NCI-H510A treated with DMSO at 0.1 percent for 48 hours (cell line): ENCODE measurements around the gene PLPPR3.

ENCODE experiments used
- DNase-seq: peaks from one replicate; lab custom pipeline; 2025; lab: John Stamatoyannopoulos, UW

Gene PLPPR3

DNA sequence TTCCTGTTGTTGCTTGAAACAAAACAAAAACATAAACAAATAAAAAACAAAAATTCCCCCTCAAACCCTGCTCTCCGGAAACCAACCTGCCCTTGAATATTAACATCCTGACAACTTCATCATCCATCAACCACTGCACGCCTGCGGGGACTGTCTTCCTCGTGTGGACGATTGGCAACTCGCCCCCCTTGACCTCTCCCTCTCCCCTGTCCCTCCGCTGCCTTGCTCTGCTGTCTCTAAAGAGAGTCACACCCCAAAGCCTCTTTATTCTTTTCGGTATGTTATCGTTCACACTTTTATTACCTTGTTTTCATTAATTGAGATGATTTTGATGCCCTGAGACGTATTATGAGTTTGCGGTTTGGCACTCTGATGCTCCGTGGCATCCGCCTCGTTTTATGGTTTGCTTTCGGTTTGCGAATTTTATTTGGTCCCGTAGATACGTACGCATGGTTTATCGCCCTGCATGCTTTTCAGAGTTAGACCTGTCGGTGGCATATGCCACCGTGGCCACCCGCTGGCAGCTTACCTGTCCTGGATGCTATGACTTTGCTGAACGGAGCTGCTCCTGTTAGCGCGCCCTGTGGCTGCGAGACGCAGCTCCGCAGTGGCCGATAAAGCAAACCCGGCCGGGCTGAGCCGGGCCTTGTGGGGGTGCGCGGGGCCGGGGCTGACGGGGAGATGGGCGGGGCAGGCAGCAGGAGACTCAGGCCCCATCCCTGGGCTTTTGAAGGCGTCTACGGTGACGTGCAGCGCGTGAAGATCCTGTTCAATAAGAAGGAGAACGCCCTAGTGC lies 13.9 kb downstream of the PLPPR3 start:
- no peak for DNase-seq

GRCh38 chr19:806815-807421 lies 14.8 kb downstream of the PLPPR3 start:
- DNase-seq = no peak

DNA sequence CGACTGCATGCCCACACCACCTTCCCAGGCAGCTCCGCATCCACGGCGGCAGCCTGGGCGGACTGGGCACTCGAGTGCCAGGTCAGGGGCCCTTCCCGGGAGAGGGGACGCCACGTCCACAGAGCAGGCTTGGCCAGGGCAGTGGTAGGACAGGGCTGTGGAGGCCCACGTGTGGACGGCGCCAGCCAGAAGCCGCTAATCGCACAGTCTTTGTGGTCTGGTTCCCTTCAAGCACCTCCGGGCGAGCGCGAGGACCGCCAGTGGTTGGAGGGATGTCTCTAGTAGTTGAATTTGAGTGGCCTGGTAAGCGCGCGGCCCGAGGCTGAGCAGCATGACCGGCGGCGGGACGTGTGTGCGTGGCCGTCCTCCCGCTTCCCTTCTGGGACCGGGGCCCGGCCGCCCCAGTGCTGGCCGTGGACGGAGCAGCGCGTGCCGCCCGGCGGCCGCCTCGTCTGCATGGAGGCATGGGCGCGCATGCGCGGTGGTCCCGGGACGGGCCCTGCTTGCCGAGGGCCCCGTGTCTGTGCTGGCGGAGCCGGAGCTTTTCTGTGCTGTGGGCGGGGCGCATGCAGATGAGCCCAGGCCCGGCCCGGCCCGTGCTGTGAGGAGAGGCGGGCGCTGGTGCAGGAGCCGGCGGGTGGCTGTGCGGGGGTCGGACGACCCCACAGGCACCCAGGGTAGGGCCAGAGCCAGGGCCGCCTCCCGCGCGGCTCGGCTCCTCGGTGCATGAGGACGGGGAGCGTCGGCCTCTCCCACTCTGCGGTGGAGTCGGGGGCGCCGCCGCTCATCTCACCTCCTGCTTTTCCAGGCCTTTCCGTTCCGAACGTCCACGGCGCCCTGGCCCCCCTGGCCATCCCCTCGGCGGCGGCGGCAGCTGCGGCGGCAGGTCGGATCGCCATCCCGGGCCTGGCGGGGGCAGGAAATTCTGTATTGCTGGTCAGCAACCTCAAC lies 15.9 kb downstream of the PLPPR3 start:
- no peak for DNase-seq

DNA sequence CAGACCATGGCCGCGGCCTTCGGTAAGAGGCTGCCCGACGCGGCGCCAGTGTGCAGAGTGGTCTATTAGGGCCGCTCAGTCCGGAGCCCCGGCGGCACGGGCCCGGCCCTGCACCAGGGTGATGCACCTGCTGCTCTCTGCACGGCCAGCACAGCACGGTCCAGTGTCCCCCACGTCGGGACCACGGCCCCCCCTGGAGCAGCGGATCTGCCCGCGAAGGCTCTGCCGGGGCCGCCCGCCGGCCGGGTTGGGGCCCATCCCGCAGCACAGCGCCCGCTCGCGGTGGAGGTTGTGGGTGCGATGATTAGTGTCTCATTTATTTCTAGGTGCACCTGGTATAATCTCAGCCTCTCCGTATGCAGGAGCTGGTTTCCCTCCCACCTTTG lies 16.6 kb downstream of the PLPPR3 start:
- DNase-seq = no peak

- DNase-seq = no peak
These were observed 17.2 kb downstream of the PLPPR3 start for GRCh38 chr19:804419-805165.

DNA sequence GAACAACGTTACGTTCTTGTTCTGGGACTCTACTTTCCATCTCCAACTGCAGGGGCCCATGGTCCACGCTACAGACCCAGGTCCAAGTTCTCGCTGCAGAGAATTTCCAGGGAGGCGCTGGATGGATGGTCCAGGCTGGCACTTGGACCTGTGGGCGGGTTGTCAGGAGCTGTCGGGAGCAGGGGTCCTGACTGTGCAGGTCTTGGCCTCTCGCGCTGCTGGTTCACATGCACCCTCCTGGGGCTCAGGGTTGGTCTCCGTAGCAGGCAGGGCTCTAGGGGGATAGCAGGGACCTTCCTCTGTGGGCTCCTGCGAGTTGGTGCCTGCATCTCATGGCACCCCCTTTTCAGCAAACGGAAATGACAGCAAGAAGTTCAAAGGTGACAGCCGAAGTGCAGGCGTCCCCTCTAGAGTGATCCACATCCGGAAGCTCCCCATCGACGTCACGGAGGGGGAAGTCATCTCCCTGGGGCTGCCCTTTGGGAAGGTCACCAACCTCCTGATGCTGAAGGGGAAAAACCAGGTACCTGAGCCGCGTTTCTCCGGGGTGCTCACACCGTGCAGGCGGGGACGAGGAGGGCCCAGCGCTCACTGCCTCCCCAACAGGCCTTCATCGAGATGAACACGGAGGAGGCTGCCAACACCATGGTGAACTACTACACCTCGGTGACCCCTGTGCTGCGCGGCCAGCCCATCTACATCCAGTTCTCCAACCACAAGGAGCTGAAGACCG lies 17.9 kb downstream of the PLPPR3 start:
- DNase-seq = no peak

- no peak for DNase-seq
These were observed 18.6 kb downstream of the PLPPR3 start for GRCh38 chr19:803099-803561.

DNA sequence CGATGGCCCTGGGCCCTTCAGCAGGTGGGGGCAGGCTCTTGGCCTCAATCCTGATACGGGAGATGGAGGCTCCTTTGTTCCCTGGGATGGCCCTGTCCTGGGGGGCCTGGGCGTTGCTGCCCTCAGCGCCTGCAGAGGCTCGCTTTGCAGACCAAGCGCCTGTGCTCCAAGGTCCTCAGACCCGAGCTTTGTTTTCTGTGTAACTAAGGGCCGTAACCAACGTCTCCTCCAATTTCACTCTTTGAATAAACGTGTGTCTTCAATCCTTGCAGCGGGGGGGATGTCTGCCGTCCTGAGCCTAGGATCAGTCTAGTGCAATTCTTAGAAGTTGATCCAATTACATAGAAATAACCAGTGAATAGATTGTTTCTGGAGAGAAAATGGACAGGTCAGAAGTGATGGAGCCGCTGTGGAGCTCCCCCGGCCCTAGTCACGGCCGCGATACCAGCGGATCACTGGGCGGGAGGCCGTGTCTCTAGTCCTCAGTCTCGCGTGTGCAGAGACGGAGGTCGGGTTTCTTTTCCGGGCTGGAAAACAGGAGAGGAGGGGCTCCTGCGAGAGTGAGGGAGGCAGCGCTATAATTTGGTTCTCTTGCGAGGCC lies 19.2 kb downstream of the PLPPR3 start:
- no peak for DNase-seq

- DNase-seq = no peak
These were observed 19.8 kb downstream of the PLPPR3 start for GRCh38 chr19:801861-802497.

DNA sequence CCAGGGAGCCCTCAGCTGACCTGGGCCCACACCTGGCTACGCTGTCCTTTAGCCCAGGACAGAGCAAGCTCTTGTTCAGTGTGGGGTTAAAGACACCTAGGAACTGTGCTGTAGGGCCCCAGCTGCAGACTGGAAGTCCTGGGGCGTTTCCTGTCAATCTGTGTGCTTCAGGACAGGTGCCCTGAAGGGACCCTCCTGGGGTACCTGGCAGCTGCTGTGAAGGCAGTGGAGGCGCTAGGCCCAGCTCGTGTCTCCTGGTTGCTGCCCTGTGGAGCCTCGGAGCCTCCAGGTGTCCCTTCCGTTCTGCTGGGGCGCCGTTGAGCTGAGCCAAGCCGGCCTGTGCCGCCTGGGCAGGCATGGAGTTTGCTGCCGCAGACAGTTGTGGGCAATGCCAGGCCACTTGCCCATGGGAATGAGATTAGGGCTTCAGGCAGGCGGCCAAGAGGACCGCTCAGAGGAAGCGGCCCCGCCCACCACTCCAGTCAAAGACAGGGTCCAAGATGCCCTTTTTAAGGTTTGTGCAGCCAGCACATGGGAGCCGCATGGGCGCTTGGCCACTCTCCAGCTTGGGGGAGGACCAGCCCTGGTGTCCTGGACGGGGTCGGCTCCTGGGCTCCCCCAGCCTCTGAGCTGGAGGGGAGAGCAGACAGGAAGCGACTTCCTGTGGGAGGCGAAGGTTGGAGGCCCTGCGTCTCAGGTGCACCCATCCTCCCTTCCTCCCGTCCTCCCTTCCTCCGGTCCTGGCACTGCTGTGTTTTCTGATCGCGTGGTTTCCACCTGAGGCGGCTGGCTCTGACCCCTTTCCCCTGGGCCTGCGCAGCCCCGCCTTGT lies 20.5 kb downstream of the PLPPR3 start:
- no peak for DNase-seq

- DNase-seq = no peak
These were observed 21.3 kb downstream of the PLPPR3 start for GRCh38 chr19:800360-801029.

- no peak for DNase-seq
These were observed 22.5 kb downstream of the PLPPR3 start for GRCh38 chr19:799076-799881.

- DNase-seq = no peak
These were observed 23.2 kb downstream of the PLPPR3 start for GRCh38 chr19:798415-799075.

- peak; percentile 52 for DNase-seq
These were observed 24.0 kb downstream of the PLPPR3 start for GRCh38 chr19:797528-798414.

- DNase-seq = peak; percentile 97
These were observed 24.8 kb downstream of the PLPPR3 start, which contains the start of gene PTBP1 for GRCh38 chr19:796692-797527. Gene PTBP1 (plus strand): TSS chr19:797452. CDS start chr19:797498, 46 bp downstream.
